Hepatocyte (in vitro differentiated cells): ENCODE measurements around the gene BCL10. TPM values are rescaled to one million over a fixed set of nuclear protein-coding genes. Genes with fewer than 3 reads are reported as not detected.
A peak's percentile ranks its signal among the peaks of the same experiment; 100 is the strongest.

Source experiments
- DNase-seq: peaks from one replicate; pipeline ENCODE4 v3.0.0-alpha.2; 2016; ENCODE audit warnings: low spot score
- H2AFZ ChIP-seq: fragments of 200-600 bp; sonication (generic); 2 replicates; pipeline ENCODE4 v1.6.0; 2016; ENCODE audit warnings: antibody characterized with exemption, mild to moderate bottlenecking
- H3K27ac ChIP-seq: fragments of 200-600 bp; sonication (generic); 2 replicates; pipeline ENCODE4 v1.5.1; 2016; ENCODE audit warnings: mild to moderate bottlenecking
- H3K27me3 ChIP-seq: fragments of 200-600 bp; sonication (generic); 2 replicates; pipeline ENCODE4 v1.6.1; 2016
- H3K36me3 ChIP-seq: fragments of 200-600 bp; sonication (generic); replicated peaks from 2 replicates; pipeline ENCODE4 v1.5.1; 2016; ENCODE audit warnings: low read depth; ENCODE audit not compliant: insufficient read depth
- H3K4me1 ChIP-seq: fragments of 200-600 bp; sonication (generic); 2 replicates; pipeline ENCODE4 v1.5.1; 2016; ENCODE audit warnings: mild to moderate bottlenecking, moderate library complexity; ENCODE audit not compliant: insufficient read depth
- H3K4me2 ChIP-seq: fragments of 200-600 bp; sonication (generic); 2 replicates; pipeline ENCODE4 v1.6.0; 2016
- H3K4me3 ChIP-seq: fragments of 200-600 bp; sonication (generic); 2 replicates; pipeline ENCODE4 v1.5.1; 2016; ENCODE audit warnings: mild to moderate bottlenecking
- H3K79me2 ChIP-seq: fragments of 200-600 bp; sonication (generic); 2 replicates; pipeline ENCODE4 v1.6.0; 2017; ENCODE audit warnings: mild to moderate bottlenecking
- H3K9me2 ChIP-seq: fragments of 200-600 bp; sonication (generic); replicated peaks from 2 replicates; pipeline ENCODE4 v1.6.0; 2017; ENCODE audit warnings: mild to moderate bottlenecking; ENCODE audit not compliant: insufficient read depth
- H3K9me3 ChIP-seq: fragments of 200-600 bp; sonication (generic); 2 replicates; pipeline ENCODE4 v1.5.1; 2016; ENCODE audit warnings: low read depth, mild to moderate bottlenecking
- H4K20me1 ChIP-seq: fragments of 200-600 bp; sonication (generic); 2 replicates; pipeline ENCODE4 v1.6.0; 2016; ENCODE audit warnings: mild to moderate bottlenecking; ENCODE audit not compliant: insufficient read depth, poor library complexity, severe bottlenecking
- CTCF ChIP-seq: fragments of 200-600 bp; sonication (generic); IDR thresholded peaks from 2 replicates; pipeline ENCODE4 v1.5.1; 2016; ENCODE audit warnings: antibody characterized with exemption, mild to moderate bottlenecking; ENCODE audit not compliant: poor library complexity
- EZH2 ChIP-seq: fragments of 200-600 bp; sonication (generic); IDR thresholded peaks from 2 replicates; pipeline ENCODE4 v1.6.1; 2016; ENCODE audit warnings: antibody characterized with exemption, mild to moderate bottlenecking, borderline replicate concordance
- EZH2phosphoT487 ChIP-seq: fragments of 200-600 bp; sonication (generic); IDR thresholded peaks from one replicate; pipeline ENCODE4 v1.6.1; 2018; ENCODE audit warnings: antibody characterized with exemption, mild to moderate bottlenecking, low read depth, moderate library complexity; ENCODE audit not compliant: unreplicated experiment, severe bottlenecking
- WGBS: methylation state at CpG from one replicate; pipeline ENCODE4 v1.1.6; 2016; ENCODE audit warnings: low lambda C conversion rate; ENCODE audit errors: missing lambda C conversion rate; 5-methylcytosine and 5-hydroxymethylcytosine counted together
- polyA plus RNA-seq: library from polyadenylated mRNA; unstranded; fragments of >200 nt; fragmentation: Nextera tagmentation; extraction: Ambion mirVana; gene quantifications from 2 replicates; pipeline ENCODE4 v1.2.1, GENCODE V29; 2016
- total RNA-seq: library from RNA; depleted of rRNA; stranded (reverse); fragments of >200 nt; gene quantifications from 2 replicates; pipeline ENCODE4 v1.2.3, GENCODE V29; 2014

Gene BCL10
- total and polyA plus RNA-seq, 2 experiments from 2014 or later = 25.9 to 33.5 TPM

GRCh38 chr1:85240174-85240601 lies 36.2 kb downstream of the BCL10 start:
- no peaks in the 10 kb centered on the region for H3K9me2 ChIP-seq
- H4K20me1 ChIP-seq = no peaks in the 10 kb centered on the region
- H3K79me2 ChIP-seq = no peaks in the 10 kb centered on the region
- 0% methylated on average over 1 of the region's 1 CpG for WGBS
- TF ChIP-seq EZH2phosphoT487 = no peak
- no peak for TF ChIP-seq EZH2
- peak; percentile 12 for TF ChIP-seq CTCF
- peak overlapping the region; percentile 3 for H3K27ac ChIP-seq
- no peak for DNase-seq
- H3K4me1 ChIP-seq = peaks cover 24% of the 10 kb centered on the region
- H3K9me3 ChIP-seq = no peaks in the 10 kb centered on the region
- peak overlapping the region; percentile 22 for H2AFZ ChIP-seq
- H3K4me2 ChIP-seq = no peak overlapping the region
- no peak overlapping the region for H3K4me3 ChIP-seq
- H3K27me3 ChIP-seq = no peaks in the 10 kb centered on the region
- H3K36me3 ChIP-seq = no peaks in the 10 kb centered on the region

GRCh38 chr1:85237613-85238012 lies 38.8 kb downstream of the BCL10 start:
- Histone ChIP-seq H3K27ac (no peak overlapping the region), H3K36me3 (no peaks in the 10 kb centered on the region), H3K4me2 (no peak overlapping the region), H3K79me2 (no peaks in the 10 kb centered on the region), H4K20me1 (no peaks in the 10 kb centered on the region), H3K4me3 (no peak overlapping the region), H3K9me3 (no peaks in the 10 kb centered on the region), H3K4me1 (peaks cover 5% of the 10 kb centered on the region), H3K9me2 (no peaks in the 10 kb centered on the region), H3K27me3 (no peaks in the 10 kb centered on the region), H2AFZ (no peak overlapping the region)
- 97% methylated on average over 1 of the region's 1 CpG for WGBS
- no peak for DNase-seq
- no peak for TF ChIP-seq EZH2phosphoT487

GRCh38 chr1:85230305-85230977 lies 46.0 kb downstream of the BCL10 start:
- Histone ChIP-seq H3K4me3 (no peak overlapping the region), H2AFZ (no peak overlapping the region), H3K9me2 (no peaks in the 10 kb centered on the region), H3K27me3 (no peaks in the 10 kb centered on the region), H3K9me3 (no peaks in the 10 kb centered on the region), H3K36me3 (no peaks in the 10 kb centered on the region), H4K20me1 (no peaks in the 10 kb centered on the region), H3K4me1 (peaks cover 10% of the 10 kb centered on the region), H3K79me2 (no peaks in the 10 kb centered on the region), H3K27ac (no peak overlapping the region), H3K4me2 (no peak overlapping the region)
- DNase-seq = no peak
- WGBS = 89% methylated on average over 8 of the region's 8 CpGs
- TF ChIP-seq EZH2 (no peak), CTCF (no peak)

GRCh38 chr1:85229574-85230097 lies 46.8 kb downstream of the BCL10 start:
- Histone ChIP-seq H3K4me1 (peaks cover 18% of the 10 kb centered on the region), H3K36me3 (no peaks in the 10 kb centered on the region), H4K20me1 (no peaks in the 10 kb centered on the region), H3K27me3 (no peaks in the 10 kb centered on the region), H3K79me2 (no peaks in the 10 kb centered on the region), H3K9me3 (no peaks in the 10 kb centered on the region), H3K4me3 (no peak overlapping the region), H3K9me2 (no peaks in the 10 kb centered on the region), H2AFZ (no peak overlapping the region), H3K27ac (no peak overlapping the region), H3K4me2 (no peak overlapping the region)
- 92% methylated on average over 6 of the region's 6 CpGs for WGBS
- TF ChIP-seq EZH2phosphoT487 (no peak), EZH2 (no peak), CTCF (no peak)
- DNase-seq = no peak
